Large intestine (tissue), 3 donors: ENCODE results near the gene VPS13D. TPM values are rescaled to one million over a fixed set of nuclear protein-coding genes. Genes with fewer than 3 reads are reported as not detected.
"Not testable (repeated sequence)": the region's sequence is repeated elsewhere in the genome, so short reads cannot be mapped to it uniquely, and the experiment has no call there.

Experiments used
- DNase-seq, 2 donors: peaks; one replicate each; pipeline versions ENCODE4 v3.0.0 to v3.0.0-alpha.2; 2013
- H3K27ac ChIP-seq: one replicate; pipeline ENCODE4 v1.5.1; 2013; ENCODE audit warnings: low read length
- H3K27me3 ChIP-seq: 2 replicates; pipeline ENCODE4 v1.6.1; 2013; ENCODE audit warnings: low read length; ENCODE audit not compliant: control insufficient read depth, insufficient read depth
- H3K36me3 ChIP-seq: 2 replicates; pipeline ENCODE4 v1.6.1; 2013; ENCODE audit warnings: low read length; ENCODE audit not compliant: control insufficient read depth, insufficient read depth
- H3K4me1 ChIP-seq: one replicate; pipeline ENCODE4 v1.6.1; 2013; ENCODE audit warnings: low read length; ENCODE audit not compliant: control insufficient read depth, insufficient read depth
- H3K4me3 ChIP-seq: one replicate; pipeline ENCODE4 v1.5.1; 2013; ENCODE audit warnings: low read length
- H3K9me3 ChIP-seq: one replicate; pipeline ENCODE4 v1.6.1; 2013; ENCODE audit warnings: mild to moderate bottlenecking, low read depth, low read length, moderate library complexity; ENCODE audit not compliant: control insufficient read depth
- WGBS: methylation state at CpG from one replicate; pipeline ENCODE4 v1.1.5; 2013; ENCODE audit warnings: low lambda C conversion rate; ENCODE audit not compliant: insufficient coverage; 5-methylcytosine and 5-hydroxymethylcytosine counted together
- polyA plus RNA-seq: library from polyadenylated mRNA; unstranded; fragments of 120-200 nt; gene quantifications from one replicate; pipeline ENCODE4 v1.2.1, GENCODE V29; 2013

Gene VPS13D
- polyA plus RNA-seq, 1 donor: 20.7 TPM

GRCh38 chr1:12305377-12305776 lies 75.5 kb downstream of the VPS13D start:
- Histone ChIP-seq H3K4me3 (no peak overlapping the region), H3K27ac (no peak overlapping the region), H3K27me3 (no peaks in the 10 kb centered on the region), H3K36me3 (peaks cover 67% of the 10 kb centered on the region), H3K9me3 (no peaks in the 10 kb centered on the region), H3K4me1 (no peaks in the 10 kb centered on the region)
- WGBS: no CpG with 5 or more reads among the region's 8 CpGs
- no peak for DNase-seq

- Histone ChIP-seq H3K36me3 (peaks cover 72% of the 10 kb centered on the region), H3K27ac (no peak overlapping the region), H3K4me1 (no peaks in the 10 kb centered on the region), H3K9me3 (no peaks in the 10 kb centered on the region), H3K27me3 (no peaks in the 10 kb centered on the region), H3K4me3 (no peak overlapping the region)
- WGBS: 93% methylated on average over 2 of the region's 6 CpGs
- DNase-seq: peak in 1 of 2 donors; percentile 22
Measured at GRCh38 chr1:12309783-12310742, 80.2 kb downstream of the VPS13D start.

GRCh38 chr1:12314333-12314903 lies 84.6 kb downstream of the VPS13D start:
- no peak overlapping the region for H3K27ac ChIP-seq
- 83% methylated on average over 1 of the region's 1 CpG for WGBS
- peaks cover 64% of the 10 kb centered on the region for H3K36me3 ChIP-seq

GRCh38 chr1:12315146-12315545 lies 85.3 kb downstream of the VPS13D start:
- WGBS: no CpG with 5 or more reads among the region's 2 CpGs
- no peak overlapping the region for H3K4me3 ChIP-seq
- no peak overlapping the region for H3K27ac ChIP-seq
- no peak for DNase-seq
- no peaks in the 10 kb centered on the region for H3K4me1 ChIP-seq
- H3K36me3 ChIP-seq: peaks cover 65% of the 10 kb centered on the region
- no peaks in the 10 kb centered on the region for H3K9me3 ChIP-seq
- H3K27me3 ChIP-seq: no peaks in the 10 kb centered on the region

More at GRCh38 chr1:12314333-12314903, 84.6 kb downstream of the VPS13D start:
- H3K9me3 ChIP-seq: no peaks in the 10 kb centered on the region
- DNase-seq: no peak
- no peak overlapping the region for H3K4me3 ChIP-seq
- no peaks in the 10 kb centered on the region for H3K27me3 ChIP-seq
- H3K4me1 ChIP-seq: no peaks in the 10 kb centered on the region

- peaks cover 63% of the 10 kb centered on the region for H3K36me3 ChIP-seq
- WGBS: no CpG with 5 or more reads among the region's 2 CpGs
- no peaks in the 10 kb centered on the region for H3K9me3 ChIP-seq
- H3K4me1 ChIP-seq: no peaks in the 10 kb centered on the region
- no peaks in the 10 kb centered on the region for H3K27me3 ChIP-seq
- peak overlapping the region; percentile 17 for H3K27ac ChIP-seq
- no peak for DNase-seq
- H3K4me3 ChIP-seq: no peak overlapping the region
Measured at GRCh38 chr1:12316331-12316730, 86.5 kb downstream of the VPS13D start.

- no peak for DNase-seq
- Histone ChIP-seq H3K4me1 (no peaks in the 10 kb centered on the region), H3K27me3 (no peaks in the 10 kb centered on the region), H3K9me3 (no peaks in the 10 kb centered on the region), H3K36me3 (peaks cover 56% of the 10 kb centered on the region), H3K27ac (no peak overlapping the region), H3K4me3 (no peak overlapping the region)
- no CpG with 5 or more reads among the region's 2 CpGs for whole genome bisulfite sequencing
Measured at GRCh38 chr1:12320486-12320885, 90.7 kb downstream of the VPS13D start.

- Histone ChIP-seq H3K36me3 (peaks cover 47% of the 10 kb centered on the region), H3K4me3 (no peak overlapping the region), H3K4me1 (no peaks in the 10 kb centered on the region), H3K9me3 (no peaks in the 10 kb centered on the region), H3K27me3 (no peaks in the 10 kb centered on the region), H3K27ac (no peak overlapping the region)
- DNase-seq: no peak
- WGBS: no CpG with 5 or more reads among the region's 3 CpGs
Measured at GRCh38 chr1:12324423-12324822, 94.6 kb downstream of the VPS13D start.

GRCh38 chr1:12324973-12325372 lies 95.1 kb downstream of the VPS13D start:
- H3K27me3 ChIP-seq, H3K27ac ChIP-seq, H3K4me1 ChIP-seq, DNase-seq, H3K9me3 ChIP-seq, H3K4me3 ChIP-seq: not testable (repeated sequence)
- peaks cover 44% of the 10 kb centered on the region for H3K36me3 ChIP-seq
- WGBS: 100% methylated on average over 1 of the region's 5 CpGs

- H3K27me3 ChIP-seq: no peaks in the 10 kb centered on the region
- no peak for DNase-seq
- no peaks in the 10 kb centered on the region for H3K4me1 ChIP-seq
- H3K36me3 ChIP-seq: peaks cover 40% of the 10 kb centered on the region
- no peak overlapping the region for H3K27ac ChIP-seq
- WGBS: no CpG with 5 or more reads among the region's 5 CpGs
- H3K9me3 ChIP-seq: no peaks in the 10 kb centered on the region
- H3K4me3 ChIP-seq: no peak overlapping the region
Measured at GRCh38 chr1:12326986-12327385, 97.2 kb downstream of the VPS13D start.

- H3K36me3 ChIP-seq: peaks cover 35% of the 10 kb centered on the region
- 100% methylated on average over 2 of the region's 7 CpGs for whole genome bisulfite sequencing
Measured at GRCh38 chr1:12327566-12327965, 97.7 kb downstream of the VPS13D start.

More at GRCh38 chr1:12327566-12327965, 97.7 kb downstream of the VPS13D start:
- H3K4me1 ChIP-seq: no peaks in the 10 kb centered on the region
- no peak for DNase-seq
- H3K27me3 ChIP-seq: no peaks in the 10 kb centered on the region
- H3K27ac ChIP-seq: no peak overlapping the region
- no peaks in the 10 kb centered on the region for H3K9me3 ChIP-seq
- no peak overlapping the region for H3K4me3 ChIP-seq
